Neural progenitor cell (in vitro differentiated cells): Measurements from ENCODE around the gene RECK. TPM values are rescaled to one million over a fixed set of nuclear protein-coding genes. Genes with fewer than 3 reads are reported as not detected.

ENCODE experiments used
- DNase-seq: peaks from one replicate; pipeline ENCODE4 v3.0.0-alpha.2; 2016; ENCODE audit warnings: low spot score
- H2AFZ ChIP-seq: fragments of 200-600 bp; sonication (generic); replicated peaks from 2 replicates; pipeline ENCODE4 v1.6.1; 2016; ENCODE audit warnings: antibody characterized with exemption
- H3F3A ChIP-seq: fragments of 200-600 bp; sonication (generic); 2 replicates; pipeline ENCODE4 v1.6.1; 2016; ENCODE audit warnings: antibody characterized with exemption, low read depth
- H3K27ac ChIP-seq: fragments of 200-600 bp; sonication (generic); 2 replicates; pipeline ENCODE4 v1.5.1; 2016; ENCODE audit warnings: mild to moderate bottlenecking
- H3K27me3 ChIP-seq: fragments of 200-600 bp; sonication (generic); 2 replicates; pipeline ENCODE4 v1.6.1; 2016; ENCODE audit warnings: mild to moderate bottlenecking, moderate library complexity
- H3K36me3 ChIP-seq: fragments of 200-600 bp; sonication (generic); 2 replicates; pipeline ENCODE4 v1.5.1; 2016
- H3K4me1 ChIP-seq: fragments of 200-600 bp; sonication (generic); 2 replicates; pipeline ENCODE4 v1.6.1; 2016; ENCODE audit warnings: mixed run types
- H3K4me2 ChIP-seq: fragments of 200-600 bp; sonication (generic); 2 replicates; pipeline ENCODE4 v1.6.1; 2016
- H3K4me3 ChIP-seq: fragments of 200-600 bp; sonication (generic); 2 replicates; pipeline ENCODE4 v1.5.1; 2016
- H3K79me2 ChIP-seq: fragments of 200-600 bp; sonication (generic); 2 replicates; pipeline ENCODE4 v1.6.1; 2016; ENCODE audit warnings: low read depth
- H3K9ac ChIP-seq: fragments of 200-600 bp; sonication (generic); 2 replicates; pipeline ENCODE4 v1.6.1; 2016
- H3K9me3 ChIP-seq: fragments of 200-600 bp; sonication (generic); 2 replicates; pipeline ENCODE4 v1.5.1; 2016; ENCODE audit warnings: low read depth
- H4K20me1 ChIP-seq: fragments of 200-600 bp; sonication (generic); 2 replicates; pipeline ENCODE4 v1.6.1; 2016; ENCODE audit warnings: low read depth
- H3K27ac Mint-ChIP-seq: 3 replicates; pipeline ENCODE4 v1.8.0; 2021; ENCODE audit warnings: mixed read lengths
- H3K27me3 Mint-ChIP-seq: 2 replicates; pipeline ENCODE4 v1.8.0; 2022; ENCODE audit warnings: low read depth, mild to moderate bottlenecking, inconsistent platforms, moderate library complexity, mixed read lengths; ENCODE audit not compliant: insufficient read depth
- H3K36me3 Mint-ChIP-seq: 3 replicates; pipeline ENCODE4 v1.8.0; 2021; ENCODE audit warnings: mixed read lengths
- H3K4me1 Mint-ChIP-seq: 3 replicates; pipeline ENCODE4 v1.8.0; 2021; ENCODE audit warnings: mixed read lengths
- H3K4me3 Mint-ChIP-seq: 3 replicates; pipeline ENCODE4 v1.8.0; 2021; ENCODE audit warnings: mild to moderate bottlenecking, moderate library complexity, mixed read lengths
- H3K9me3 Mint-ChIP-seq: 3 replicates; pipeline ENCODE4 v1.8.0; 2020; ENCODE audit warnings: mixed read lengths
- CTCF ChIP-seq: fragments of 200-600 bp; sonication (generic); IDR thresholded peaks from 2 replicates; pipeline ENCODE4 v1.5.1; 2017; ENCODE audit warnings: antibody characterized with exemption, mild to moderate bottlenecking
- EZH2 ChIP-seq: fragments of 200-600 bp; sonication (generic); IDR thresholded peaks from 2 replicates; pipeline ENCODE4 v1.6.1; 2017; ENCODE audit warnings: antibody characterized with exemption, mild to moderate bottlenecking, moderate library complexity
- EZH2phosphoT487 ChIP-seq: fragments of 200-600 bp; sonication (generic); IDR thresholded peaks from 2 replicates; pipeline ENCODE4 v1.6.1; 2017; ENCODE audit warnings: antibody characterized with exemption
- total RNA-seq: library from RNA; depleted of rRNA; stranded (reverse); fragments of >200 nt; gene quantifications from 2 replicates; pipeline ENCODE4 v1.2.3, GENCODE V29; 2015; ENCODE audit warnings: low replicate concordance

RECK gene
- total RNA-seq, 1 donor from 2014 or later = 11.0 TPM

GRCh38 chr9:36120705-36121104 is 84.0 kb downstream of the RECK start:
- Histone ChIP-seq H3K4me2 (no peak overlapping the region), H3K4me3 (no peak overlapping the region), H3K9me3 (no peaks in the 10 kb centered on the region), H3K27ac (no peak overlapping the region), H3F3A (no peaks in the 10 kb centered on the region), H2AFZ (no peak overlapping the region), H3K79me2 (no peaks in the 10 kb centered on the region), H3K27me3 (no peaks in the 10 kb centered on the region), H3K4me1 (no peaks in the 10 kb centered on the region), H4K20me1 (no peaks in the 10 kb centered on the region), H3K36me3 (no peaks in the 10 kb centered on the region), H3K9ac (no peak overlapping the region)
- no peak overlapping the region for H3K4me3 Mint-ChIP-seq
- no peaks in the 10 kb centered on the region for H3K4me1 Mint-ChIP-seq
- TF ChIP-seq CTCF (no peak), EZH2phosphoT487 (no peak), EZH2 (no peak)
- H3K9me3 Mint-ChIP-seq = no peaks in the 10 kb centered on the region
- no peaks in the 10 kb centered on the region for H3K27me3 Mint-ChIP-seq
- DNase-seq = no peak
- H3K27ac Mint-ChIP-seq = no peak overlapping the region
- peaks cover 19% of the 10 kb centered on the region for H3K36me3 Mint-ChIP-seq

GRCh38 chr9:36121971-36122370 is 85.3 kb downstream of the RECK start:
- Mint-ChIP-seq H3K4me3 (no peak overlapping the region), H3K27ac (no peak overlapping the region), H3K4me1 (no peaks in the 10 kb centered on the region), H3K9me3 (no peaks in the 10 kb centered on the region), H3K36me3 (peaks cover 16% of the 10 kb centered on the region), H3K27me3 (no peaks in the 10 kb centered on the region)
- Histone ChIP-seq H3K4me3 (no peak overlapping the region), H4K20me1 (no peaks in the 10 kb centered on the region), H3K4me2 (no peak overlapping the region), H3K79me2 (no peaks in the 10 kb centered on the region), H3K9me3 (no peaks in the 10 kb centered on the region), H3K27me3 (no peaks in the 10 kb centered on the region), H3K36me3 (no peaks in the 10 kb centered on the region), H2AFZ (no peak overlapping the region), H3K4me1 (no peaks in the 10 kb centered on the region), H3K27ac (no peak overlapping the region), H3F3A (no peaks in the 10 kb centered on the region), H3K9ac (no peak overlapping the region)
- no peak for TF ChIP-seq EZH2phosphoT487
- TF ChIP-seq EZH2 = no peak
- TF ChIP-seq CTCF = no peak
- DNase-seq = no peak

GRCh38 chr9:36123515-36123914 is 86.8 kb downstream of the RECK start:
- Histone ChIP-seq H3K9ac (no peak overlapping the region), H3K27me3 (no peaks in the 10 kb centered on the region), H3K4me1 (no peaks in the 10 kb centered on the region), H3K36me3 (no peaks in the 10 kb centered on the region), H4K20me1 (no peaks in the 10 kb centered on the region), H3K9me3 (no peaks in the 10 kb centered on the region), H3K79me2 (no peaks in the 10 kb centered on the region), H3K27ac (no peak overlapping the region), H3F3A (no peaks in the 10 kb centered on the region), H3K4me2 (no peak overlapping the region), H2AFZ (no peak overlapping the region), H3K4me3 (no peak overlapping the region)
- no peak overlapping the region for H3K27ac Mint-ChIP-seq
- no peak for TF ChIP-seq CTCF
- no peak overlapping the region for H3K4me3 Mint-ChIP-seq
- no peaks in the 10 kb centered on the region for H3K4me1 Mint-ChIP-seq
- H3K27me3 Mint-ChIP-seq = no peaks in the 10 kb centered on the region
- H3K36me3 Mint-ChIP-seq = peaks cover 11% of the 10 kb centered on the region
- no peak for DNase-seq
- H3K9me3 Mint-ChIP-seq = no peaks in the 10 kb centered on the region
